HUES6 (cell line): ENCODE measurements around the gene ARHGEF7.

Source experiments
- H3K27ac ChIP-seq: 2 replicates; pipeline ENCODE4 v1.7.0; 2013; ENCODE audit warnings: low read depth, mild to moderate bottlenecking, low read length, inconsistent platforms
- H3K27me3 ChIP-seq: 2 replicates; pipeline ENCODE4 v1.6.1; 2013; ENCODE audit warnings: low read length; ENCODE audit not compliant: control insufficient read depth, insufficient read depth
- H3K36me3 ChIP-seq: 2 replicates; pipeline ENCODE4 v1.6.1; 2013; ENCODE audit warnings: low read length; ENCODE audit not compliant: control insufficient read depth, insufficient read depth
- H3K4me1 ChIP-seq: 2 replicates; pipeline ENCODE4 v1.6.1; 2013; ENCODE audit warnings: low read length; ENCODE audit not compliant: control insufficient read depth, insufficient read depth
- H3K4me3 ChIP-seq: 2 replicates; pipeline ENCODE4 v1.5.1; 2013; ENCODE audit warnings: low read depth, low read length
- H3K9ac ChIP-seq: one replicate; pipeline ENCODE4 v1.6.1; 2013; ENCODE audit warnings: mild to moderate bottlenecking, low read length
- H3K9me3 ChIP-seq: 2 replicates; pipeline ENCODE4 v1.6.1; 2013; ENCODE audit warnings: low read depth, low read length; ENCODE audit not compliant: control insufficient read depth, insufficient read depth

ARHGEF7 gene

DNA sequence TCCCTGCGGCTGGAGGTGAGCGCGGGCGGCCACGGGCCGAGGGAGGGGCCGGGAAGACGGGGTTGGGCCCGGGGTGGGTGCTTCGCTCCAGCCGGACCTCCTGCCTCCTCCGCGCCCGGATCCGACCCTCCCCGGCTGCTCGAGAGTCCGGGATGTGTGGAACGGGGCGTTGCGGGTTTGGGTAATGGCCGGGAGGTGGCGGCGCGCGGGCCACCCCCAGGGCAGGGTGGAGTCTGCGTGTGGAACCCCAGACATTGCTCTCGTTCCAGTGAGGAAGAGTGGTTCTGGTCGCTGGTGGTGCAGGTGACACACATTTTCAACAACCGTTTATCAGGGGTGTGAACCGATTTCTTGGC, 38.8 kb downstream of the ARHGEF7 start:
- Histone ChIP-seq H3K9ac (peak overlapping the region; percentile 94), H3K4me1 (peaks cover 5% of the 10 kb centered on the region), H3K9me3 (no peaks in the 10 kb centered on the region), H3K27ac (peak overlapping the region; percentile 96), H3K27me3 (peaks cover 5% of the 10 kb centered on the region; the same call in 1 of the 2 replicates), H3K4me3 (peak overlapping the region; percentile 99), H3K36me3 (no peaks in the 10 kb centered on the region; the same call in 1 of the 2 replicates)

- Histone ChIP-seq H3K9me3 (no peaks in the 10 kb centered on the region), H3K4me1 (peaks cover 5% of the 10 kb centered on the region), H3K4me3 (no peak overlapping the region), H3K9ac (no peak overlapping the region), H3K27ac (no peak overlapping the region), H3K36me3 (peaks cover 14% of the 10 kb centered on the region), H3K27me3 (no peaks in the 10 kb centered on the region; the same call in 1 of the 2 replicates)
These were observed 41.3 kb downstream of the ARHGEF7 start for GRCh38 chr13:111156421-111156820.

GRCh38 chr13:111158136-111158805, 43.2 kb downstream of the ARHGEF7 start:
- Histone ChIP-seq H3K27ac (no peak overlapping the region), H3K27me3 (no peaks in the 10 kb centered on the region), H3K9me3 (no peaks in the 10 kb centered on the region), H3K4me1 (peaks cover 5% of the 10 kb centered on the region), H3K36me3 (peaks cover 14% of the 10 kb centered on the region), H3K9ac (no peak overlapping the region), H3K4me3 (no peak overlapping the region)

- Histone ChIP-seq H3K36me3 (peaks cover 18% of the 10 kb centered on the region), H3K4me3 (no peak overlapping the region), H3K4me1 (peaks cover 2% of the 10 kb centered on the region), H3K9me3 (no peaks in the 10 kb centered on the region), H3K9ac (no peak overlapping the region), H3K27me3 (no peaks in the 10 kb centered on the region), H3K27ac (no peak overlapping the region)
These were observed 44.5 kb downstream of the ARHGEF7 start for GRCh38 chr13:111159362-111160320.

GRCh38 chr13:111160648-111161047, 45.5 kb downstream of the ARHGEF7 start:
- Histone ChIP-seq H3K4me1 (no peaks in the 10 kb centered on the region), H3K36me3 (peaks cover 18% of the 10 kb centered on the region), H3K9me3 (no peaks in the 10 kb centered on the region), H3K9ac (no peak overlapping the region), H3K27me3 (no peaks in the 10 kb centered on the region), H3K4me3 (no peak overlapping the region), H3K27ac (no peak overlapping the region)

DNA sequence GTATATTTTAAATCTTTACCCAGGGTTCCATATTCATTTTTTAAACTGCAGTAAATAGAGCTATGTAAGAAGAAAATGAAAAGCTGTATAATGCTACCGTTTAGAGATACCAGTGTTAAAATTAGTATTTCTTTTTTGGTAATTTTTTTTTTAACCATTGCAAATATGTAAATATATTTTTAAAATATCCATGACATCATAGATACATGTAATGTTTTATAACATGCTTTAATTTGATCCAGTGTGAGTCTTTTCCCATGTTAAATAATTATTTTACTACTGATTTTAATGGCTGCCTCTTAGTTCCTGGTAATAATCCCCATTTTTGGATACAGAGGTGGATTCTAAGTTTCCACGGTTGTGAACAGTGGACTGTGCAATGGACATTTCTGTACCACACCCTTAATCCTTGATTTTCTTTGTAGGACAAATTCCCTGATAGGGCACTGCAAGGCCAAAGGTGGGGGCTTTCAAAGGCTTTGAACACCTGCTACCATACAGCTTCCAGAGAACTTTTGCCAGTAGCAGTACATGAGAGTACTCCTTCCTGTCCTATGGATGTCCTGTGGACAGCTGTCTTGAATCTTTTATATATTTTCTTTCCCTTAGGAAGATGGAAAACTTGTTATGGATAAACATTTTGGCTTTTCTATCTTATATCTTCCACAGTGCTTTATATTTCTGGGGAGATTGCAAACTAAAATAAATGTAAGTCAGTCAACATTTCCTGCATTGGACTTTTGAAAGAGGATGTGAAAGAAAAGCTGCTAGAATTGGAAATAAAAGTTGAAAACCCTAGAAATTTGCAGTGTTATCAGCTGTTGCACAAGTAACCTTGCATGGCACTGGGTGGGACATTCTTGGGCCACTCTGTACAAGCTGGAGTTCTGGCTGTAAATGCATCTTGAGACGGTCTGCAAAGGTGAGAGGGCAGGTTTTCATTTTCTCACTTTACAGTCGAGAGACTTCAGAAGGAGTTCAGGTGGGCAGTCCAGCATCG, 46.8 kb downstream of the ARHGEF7 start:
- Histone ChIP-seq H3K27me3 (no peaks in the 10 kb centered on the region), H3K4me1 (no peaks in the 10 kb centered on the region), H3K9me3 (no peaks in the 10 kb centered on the region), H3K4me3 (no peak overlapping the region), H3K27ac (no peak overlapping the region), H3K36me3 (peaks cover 18% of the 10 kb centered on the region), H3K9ac (no peak overlapping the region)

GRCh38 chr13:111165241-111166010, 50.3 kb downstream of the ARHGEF7 start:
- Histone ChIP-seq H3K9me3 (0 out of 2 replicates have a peak, but pooled peaks cover 3% of the 10 kb centered on the region), H3K4me3 (no peak overlapping the region), H3K27me3 (no peaks in the 10 kb centered on the region), H3K27ac (no peak overlapping the region), H3K4me1 (peaks cover 1% of the 10 kb centered on the region; the same call in 1 of the 2 replicates), H3K9ac (no peak overlapping the region), H3K36me3 (peaks cover 28% of the 10 kb centered on the region)

GRCh38 chr13:111166882-111167675, 52.0 kb downstream of the ARHGEF7 start:
- 0 out of 2 replicates have a peak, but pooled peaks cover 3% of the 10 kb centered on the region for H3K9me3 ChIP-seq
- no peak overlapping the region for H3K9ac ChIP-seq
- H3K27me3 ChIP-seq, result no peaks in the 10 kb centered on the region
- no peak overlapping the region for H3K4me3 ChIP-seq
- peaks cover 9% of the 10 kb centered on the region; the same call in 1 of the 2 replicates for H3K4me1 ChIP-seq
- no peak overlapping the region for H3K27ac ChIP-seq
- H3K36me3 ChIP-seq, result peaks cover 22% of the 10 kb centered on the region

DNA sequence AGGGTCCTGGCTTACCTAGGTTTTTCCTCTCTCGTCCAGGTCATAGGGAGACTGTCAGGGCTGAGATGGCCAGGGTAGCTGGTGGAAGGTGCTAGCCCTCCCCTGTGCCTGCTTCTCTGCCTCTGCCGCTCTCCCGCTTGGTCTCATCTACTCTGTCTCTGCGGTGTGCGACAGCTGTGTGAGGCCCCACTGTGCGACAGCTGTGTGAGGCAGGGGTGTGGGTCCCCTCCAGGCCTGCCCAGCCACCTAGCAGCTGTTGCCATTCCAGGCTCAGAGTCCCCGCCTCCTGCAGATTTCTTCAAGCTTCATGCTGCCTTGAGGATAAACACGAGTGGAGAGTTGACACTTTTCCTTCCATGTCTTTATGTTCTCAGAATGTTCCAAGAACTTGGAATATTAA, 53.0 kb downstream of the ARHGEF7 start:
- H3K4me1 ChIP-seq, result peaks cover 9% of the 10 kb centered on the region; the same call in 1 of the 2 replicates
- H3K9ac ChIP-seq, result no peak overlapping the region
- no peak overlapping the region for H3K4me3 ChIP-seq
- no peaks in the 10 kb centered on the region for H3K27me3 ChIP-seq
- H3K9me3 ChIP-seq, result 0 out of 2 replicates have a peak, but pooled peaks cover 3% of the 10 kb centered on the region
- peaks cover 22% of the 10 kb centered on the region for H3K36me3 ChIP-seq
- H3K27ac ChIP-seq, result no peak overlapping the region
